Measurements from ENCODE around the gene PNPLA5. TPM values are rescaled to one million over a fixed set of nuclear protein-coding genes. Genes with fewer than 3 reads are reported as not detected.
A peak's percentile ranks its signal among the peaks of the same experiment; 100 is the strongest.

Gene PNPLA5
- total and polyA plus RNA-seq, 8 donors = 0.06 to 0.13 (median 0.08) TPM; not detected in 4

DNA sequence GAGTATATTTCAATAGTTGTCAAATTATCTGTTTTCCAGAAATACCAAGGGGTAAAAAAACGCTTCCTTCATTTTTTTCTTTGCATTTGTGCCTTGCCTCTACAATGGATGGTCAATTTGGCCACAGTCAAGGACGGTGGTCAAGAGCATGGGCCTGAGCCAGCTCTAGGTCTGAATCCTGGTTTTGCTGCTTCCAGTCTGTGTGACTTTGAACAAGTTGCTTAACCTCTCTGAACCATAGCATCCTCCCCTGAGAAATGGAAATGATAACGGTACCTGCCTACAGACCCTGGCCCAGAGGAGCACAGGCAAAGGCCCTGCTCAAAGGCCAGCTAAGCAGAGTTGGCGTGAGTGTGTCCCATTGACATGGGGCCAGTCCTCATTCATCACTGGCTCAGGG, 3.1 kb downstream of the PNPLA5 start:
- H3K4me3 ChIP-seq = no peak overlapping the region
- H3K4me1 ChIP-seq = peaks cover 0 to 4% of the 10 kb centered on the region in 2 donors
- TF ChIP-seq, protein P1, sequence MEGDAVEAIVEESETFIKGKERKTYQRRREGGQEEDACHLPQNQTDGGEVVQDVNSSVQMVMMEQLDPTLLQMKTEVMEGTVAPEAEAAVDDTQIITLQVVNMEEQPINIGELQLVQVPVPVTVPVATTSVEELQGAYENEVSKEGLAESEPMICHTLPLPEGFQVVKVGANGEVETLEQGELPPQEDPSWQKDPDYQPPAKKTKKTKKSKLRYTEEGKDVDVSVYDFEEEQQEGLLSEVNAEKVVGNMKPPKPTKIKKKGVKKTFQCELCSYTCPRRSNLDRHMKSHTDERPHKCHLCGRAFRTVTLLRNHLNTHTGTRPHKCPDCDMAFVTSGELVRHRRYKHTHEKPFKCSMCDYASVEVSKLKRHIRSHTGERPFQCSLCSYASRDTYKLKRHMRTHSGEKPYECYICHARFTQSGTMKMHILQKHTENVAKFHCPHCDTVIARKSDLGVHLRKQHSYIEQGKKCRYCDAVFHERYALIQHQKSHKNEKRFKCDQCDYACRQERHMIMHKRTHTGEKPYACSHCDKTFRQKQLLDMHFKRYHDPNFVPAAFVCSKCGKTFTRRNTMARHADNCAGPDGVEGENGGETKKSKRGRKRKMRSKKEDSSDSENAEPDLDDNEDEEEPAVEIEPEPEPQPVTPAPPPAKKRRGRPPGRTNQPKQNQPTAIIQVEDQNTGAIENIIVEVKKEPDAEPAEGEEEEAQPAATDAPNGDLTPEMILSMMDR (IDR thresholded peaks at IDR 0.05) = no peak
- DNase-seq (no peak), ATAC-seq (no peak)
- H3K9me3 ChIP-seq = no peaks in the 10 kb centered on the region
- H3K27ac ChIP-seq = no peak overlapping the region
- no peaks in the 10 kb centered on the region for H3K36me3 ChIP-seq
- H3K27me3 ChIP-seq = peaks cover 26 to 88% of the 10 kb centered on the region in 2 donors
- intact Hi-C loops (cut with DNase I) = loop anchor here in 1 of 2 donors (10.0 kb wide), 1 partner anchor 504 kb away; no protein-coding TSS in a partner anchor

DNA sequence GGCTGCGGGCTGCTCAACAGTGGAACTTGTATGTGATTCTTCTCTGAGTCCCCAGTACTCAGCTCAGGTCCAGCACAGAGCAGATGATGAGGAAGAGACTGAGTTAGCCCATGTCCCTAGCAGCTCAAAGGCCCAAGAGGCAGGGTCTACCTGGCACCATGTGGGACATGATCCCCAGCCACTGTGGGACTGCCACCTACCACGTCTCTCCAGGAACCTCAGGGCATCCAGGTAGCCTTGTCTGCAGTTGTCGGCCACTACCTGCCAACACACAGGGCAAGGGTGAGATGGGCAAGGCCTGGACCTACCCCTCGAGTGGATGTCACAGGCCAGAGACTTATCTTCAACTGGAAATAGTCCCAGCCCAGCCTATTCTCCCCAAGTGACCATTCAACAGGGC, 4.4 kb downstream of the PNPLA5 start:
- Histone ChIP-seq H3K4me3 (no peak overlapping the region), H3K4me1 (peaks cover 0 to 4% of the 10 kb centered on the region in 2 donors), H3K36me3 (no peaks in the 10 kb centered on the region), H3K9me3 (no peaks in the 10 kb centered on the region), H3K27me3 (peaks cover 19 to 84% of the 10 kb centered on the region in 2 donors), H3K27ac (no peak overlapping the region)
- DNase-seq (peak in 1 of 4 donors; percentile 26), ATAC-seq (no peak)
- intact Hi-C loops (cut with DNase I) = loop anchor here in 1 of 2 donors (10.0 kb wide), 1 partner anchor 503 kb away; no protein-coding TSS in a partner anchor
- TF ChIP-seq, protein P1 (IDR thresholded peaks at IDR 0.05) = no peak

DNA sequence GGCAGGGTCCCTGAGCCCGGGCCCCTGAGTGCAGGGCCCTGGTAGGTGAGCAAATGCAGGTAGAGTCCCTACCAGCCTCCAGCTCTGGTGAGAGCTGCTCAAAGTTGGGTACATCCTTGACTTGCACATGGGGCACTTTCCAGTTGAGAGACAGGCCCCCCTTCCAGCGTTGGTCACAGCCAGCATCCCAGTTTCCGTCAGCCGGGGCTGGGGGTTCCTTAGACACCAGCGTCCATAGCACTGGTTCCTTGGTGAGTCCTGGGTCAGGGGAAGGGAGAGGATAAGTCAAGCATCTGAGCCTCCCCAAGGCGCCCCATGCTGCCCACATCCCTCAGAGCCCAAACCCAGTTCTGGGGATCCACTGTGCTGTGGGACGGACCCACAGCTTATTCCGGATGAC, 5.6 kb downstream of the PNPLA5 start:
- TF ChIP-seq, protein P1 (IDR thresholded peaks at IDR 0.05) = no peak
- peaks cover 8 to 79% of the 10 kb centered on the region in 2 donors for H3K27me3 ChIP-seq
- no peak overlapping the region for H3K4me3 ChIP-seq
- H3K4me1 ChIP-seq = no peaks in the 10 kb centered on the region
- no peaks in the 10 kb centered on the region for H3K36me3 ChIP-seq
- intact Hi-C loops (cut with DNase I) = loop anchor here in 1 of 2 donors (10.0 kb wide), 1 partner anchor 501 kb away; no protein-coding TSS in a partner anchor
- no peaks in the 10 kb centered on the region for H3K9me3 ChIP-seq
- H3K27ac ChIP-seq = no peak overlapping the region
- DNase-seq (peak in 2 of 4 donors; percentile 8 to 36), ATAC-seq (no peak)

DNA sequence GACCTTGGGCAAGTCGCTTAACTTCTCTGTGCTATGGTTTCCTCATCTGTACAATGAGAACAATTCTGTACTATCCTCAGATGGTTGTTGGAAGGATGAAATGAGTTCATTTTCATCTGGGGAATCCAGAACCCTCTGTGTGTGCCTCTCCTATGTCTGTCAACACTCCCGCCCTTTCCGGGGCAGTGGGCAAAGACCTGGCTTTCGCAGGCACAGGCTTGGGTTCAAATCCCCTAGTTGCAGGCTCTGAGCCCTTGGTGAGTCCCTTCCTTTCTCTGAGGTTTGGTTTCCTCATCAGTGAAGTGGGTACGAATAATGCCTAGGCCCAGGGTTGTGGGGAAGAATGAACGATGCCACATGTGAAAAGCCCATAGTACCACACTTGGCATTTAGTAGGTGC, 6.0 kb downstream of the PNPLA5 start:
- DNase-seq = peak in 1 of 4 donors; percentile 13
- TF ChIP-seq, protein P1 (IDR thresholded peaks at IDR 0.05) = no peak
- intact Hi-C loops (cut with DNase I) = loop anchor here in 1 of 2 donors (10.0 kb wide), 1 partner anchor 501 kb away; no protein-coding TSS in a partner anchor

DNA sequence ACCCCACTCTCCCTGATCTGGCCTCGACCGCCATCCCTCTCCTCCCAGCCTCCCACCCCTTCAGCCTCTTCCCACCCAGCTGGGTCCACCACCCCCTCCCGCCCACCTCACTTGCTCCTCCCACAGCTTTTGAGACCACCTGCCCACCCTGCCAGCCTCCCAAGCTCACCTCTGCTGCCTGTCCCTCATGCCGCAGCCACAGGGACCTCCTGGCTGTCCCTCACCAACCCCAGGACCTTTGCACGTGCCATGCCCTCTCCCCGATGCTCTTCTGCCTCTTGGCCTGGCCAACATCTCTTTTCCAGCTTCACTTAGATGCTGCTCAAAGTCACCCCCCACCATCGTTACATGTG, 6.5 kb downstream of the PNPLA5 start:
- Histone ChIP-seq H3K4me3 (no peak overlapping the region), H3K9me3 (no peaks in the 10 kb centered on the region), H3K36me3 (no peaks in the 10 kb centered on the region), H3K27me3 (peaks cover 0 to 78% of the 10 kb centered on the region in 2 donors), H3K27ac (no peak overlapping the region), H3K4me1 (no peaks in the 10 kb centered on the region)
- TF ChIP-seq, protein P1 (IDR thresholded peaks at IDR 0.05) = no peak
- intact Hi-C loops (cut with DNase I) = loop anchor here in 1 of 2 donors (10.0 kb wide), 1 partner anchor 500 kb away; no protein-coding TSS in a partner anchor
- ATAC-seq (no peak), DNase-seq (peak in 2 of 4 donors; percentile 19 to 40)

More for the DNA sequence above, 6.0 kb downstream of the PNPLA5 start:
- no peak overlapping the region for H3K4me3 ChIP-seq
- H3K4me1 ChIP-seq = no peaks in the 10 kb centered on the region
- no peak for ATAC-seq
- H3K27ac ChIP-seq = no peak overlapping the region
- no peaks in the 10 kb centered on the region for H3K36me3 ChIP-seq
- H3K27me3 ChIP-seq = peaks cover 3 to 79% of the 10 kb centered on the region in 2 donors
- H3K9me3 ChIP-seq = no peaks in the 10 kb centered on the region

Measured in left lung (tissue), 10 donors.